Skin of body (tissue), 2 donors: ENCODE measurements around the gene PDXK. TPM values are rescaled to one million over a fixed set of nuclear protein-coding genes. Genes with fewer than 3 reads are reported as not detected.

ENCODE experiments used
- DNase-seq: peaks from one replicate; lab custom pipeline; 2025; lab: John Stamatoyannopoulos, UW
- total RNA-seq: library from RNA; depleted of rRNA; stranded (reverse); fragments of >200 nt; gene quantifications from one replicate; pipeline ENCODE4 v1.2.3, GENCODE V29; 2014

PDXK gene
- total RNA-seq, 1 donor from 2014 or later = 38.8 TPM

GRCh38 chr21:43741423-43742096 is 22.6 kb downstream of the PDXK start:
- DNase-seq = no peak

GRCh38 chr21:43743947-43744346 is 25.0 kb downstream of the PDXK start:
- DNase-seq = no peak

DNA sequence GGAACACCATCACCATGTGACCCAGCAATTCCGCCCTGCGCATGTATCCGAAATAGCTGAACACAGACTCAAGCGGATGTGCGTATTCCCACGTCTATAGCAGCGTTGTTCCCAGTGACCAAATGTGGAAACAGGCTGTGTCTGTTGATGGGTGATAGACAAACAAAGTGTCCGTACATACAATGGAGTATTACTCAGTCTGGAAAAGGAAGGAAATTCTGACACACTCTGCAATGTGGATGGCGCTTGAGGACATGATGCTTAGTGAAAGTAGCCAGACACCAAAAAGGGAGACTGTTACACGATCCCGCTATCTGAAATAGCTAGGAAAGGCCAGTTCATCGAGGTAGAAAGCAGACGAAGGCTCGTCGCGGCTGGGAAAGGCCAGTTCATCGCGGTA is 25.8 kb downstream of the PDXK start:
- no peak for DNase-seq

DNA sequence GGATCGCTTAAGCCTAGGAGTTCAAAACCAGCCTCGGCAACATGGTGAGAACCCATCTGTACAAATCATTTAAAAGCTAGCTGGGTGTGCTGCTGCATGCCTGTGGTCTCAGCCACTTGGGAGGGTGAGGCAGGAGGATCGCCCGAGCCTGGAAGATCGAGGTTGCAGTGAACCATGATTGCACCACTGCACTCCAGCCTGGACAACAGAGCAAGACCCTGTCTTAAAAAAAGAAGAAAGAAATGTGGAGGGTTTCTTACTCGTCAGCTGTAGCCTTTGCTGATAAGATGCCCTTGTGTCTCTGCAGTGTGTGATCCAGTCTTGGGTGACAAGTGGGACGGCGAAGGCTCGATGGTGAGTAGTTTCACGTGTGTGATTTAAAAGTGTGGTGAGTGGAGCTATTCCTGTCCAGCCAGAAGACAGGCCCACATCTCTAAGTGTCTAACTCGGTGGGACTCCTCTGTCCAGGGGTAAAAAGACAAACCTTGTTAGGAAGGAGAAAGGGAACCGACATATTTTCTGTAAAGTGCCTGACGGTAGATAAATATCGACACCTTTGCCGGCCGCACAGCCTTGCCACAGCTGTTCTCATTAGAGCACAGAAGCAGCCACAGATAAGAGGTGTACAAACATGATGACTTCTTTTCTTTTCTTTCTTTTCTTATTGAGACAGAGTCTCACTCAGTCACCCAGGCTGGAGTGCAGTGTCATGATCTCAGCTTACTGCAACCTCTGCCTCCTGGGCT is 27.0 kb downstream of the PDXK start:
- DNase-seq = no peak

GRCh38 chr21:43748622-43749021 is 29.7 kb downstream of the PDXK start:
- DNase-seq = no peak

- DNase-seq = no peak
Measured at GRCh38 chr21:43749651-43750262, 30.8 kb downstream of the PDXK start.

DNA sequence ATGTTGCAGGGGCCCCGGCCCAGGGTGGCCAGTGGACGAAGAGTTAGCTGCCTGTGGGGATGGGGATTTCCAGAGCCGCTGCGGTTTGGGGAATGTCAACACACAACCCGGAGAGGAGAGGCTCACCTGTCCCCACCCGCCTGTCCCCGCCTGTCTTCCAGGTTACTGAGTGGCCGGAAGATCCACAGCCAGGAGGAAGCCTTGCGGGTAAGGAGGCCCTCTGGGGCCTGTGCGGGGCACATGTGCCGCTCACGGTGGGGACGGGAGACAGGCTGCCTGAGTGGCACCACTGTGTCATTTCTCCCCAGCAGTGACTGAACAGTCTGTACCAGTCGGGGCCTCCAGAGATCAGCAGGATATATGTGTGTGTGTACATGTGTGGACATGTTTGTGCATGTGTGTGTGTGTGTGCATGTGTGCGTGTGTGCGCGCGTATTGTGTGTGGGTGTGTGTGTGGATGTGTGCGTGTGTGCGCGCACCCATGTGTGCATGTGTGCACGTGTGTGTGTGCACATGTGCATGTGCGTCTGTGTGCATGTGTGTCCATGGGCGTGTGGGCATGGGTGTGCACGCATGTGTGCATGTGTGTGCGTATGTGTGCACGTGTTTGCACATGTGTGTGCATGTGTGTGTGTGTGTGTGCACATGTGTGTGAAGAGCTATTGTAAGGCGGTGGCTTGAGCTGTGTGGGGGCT is 31.6 kb downstream of the PDXK start:
- DNase-seq = no peak

DNA sequence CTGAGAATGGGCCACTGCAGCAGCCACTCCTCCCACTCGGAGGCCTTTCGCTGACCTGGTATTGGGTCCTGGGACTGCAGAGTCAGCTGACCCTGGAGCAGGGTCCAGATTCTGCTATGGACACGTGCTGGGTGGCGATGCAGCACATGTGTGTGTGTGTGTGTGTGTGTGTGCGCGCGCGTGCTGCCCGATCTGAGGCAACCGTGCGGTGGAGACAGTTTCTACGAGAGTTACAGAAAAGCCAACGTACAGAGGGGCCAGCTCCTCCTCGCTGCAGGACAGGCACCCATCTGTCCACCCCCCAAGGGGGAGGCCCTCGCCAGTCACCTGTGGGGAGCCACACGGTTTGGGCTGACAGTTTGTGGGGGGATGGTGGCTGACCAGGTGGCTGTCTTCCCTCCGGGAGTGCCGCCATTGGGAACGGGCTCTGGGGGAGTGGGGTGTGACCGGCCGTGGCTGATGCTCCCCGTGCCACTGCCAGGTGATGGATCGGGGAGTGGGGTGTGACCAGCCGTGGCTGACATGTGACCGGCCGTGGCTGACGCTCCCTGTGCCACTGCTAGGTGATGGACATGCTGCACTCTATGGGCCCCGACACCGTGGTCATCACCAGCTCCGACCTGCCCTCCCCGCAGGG is 33.1 kb downstream of the PDXK start:
- DNase-seq = no peak

- no peak for DNase-seq
Measured at GRCh38 chr21:43752758-43753438, 34.0 kb downstream of the PDXK start.

DNA sequence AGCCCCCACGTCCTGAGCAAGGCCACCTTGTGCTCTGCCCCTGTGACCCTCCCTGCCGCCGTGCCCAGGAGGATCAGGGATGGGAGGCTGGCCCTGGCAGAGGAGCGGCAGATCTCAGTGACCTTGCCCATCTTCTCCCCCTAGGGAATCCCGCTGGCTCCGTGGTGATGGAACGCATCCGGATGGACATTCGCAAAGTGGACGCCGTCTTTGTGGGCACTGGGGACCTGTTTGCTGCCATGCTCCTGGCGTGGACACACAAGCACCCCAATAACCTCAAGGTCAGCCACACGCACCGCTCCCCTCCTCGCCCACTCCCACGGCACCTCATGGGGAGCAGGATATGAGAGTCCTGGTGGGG is 34.5 kb downstream of the PDXK start:
- no peak for DNase-seq

DNA sequence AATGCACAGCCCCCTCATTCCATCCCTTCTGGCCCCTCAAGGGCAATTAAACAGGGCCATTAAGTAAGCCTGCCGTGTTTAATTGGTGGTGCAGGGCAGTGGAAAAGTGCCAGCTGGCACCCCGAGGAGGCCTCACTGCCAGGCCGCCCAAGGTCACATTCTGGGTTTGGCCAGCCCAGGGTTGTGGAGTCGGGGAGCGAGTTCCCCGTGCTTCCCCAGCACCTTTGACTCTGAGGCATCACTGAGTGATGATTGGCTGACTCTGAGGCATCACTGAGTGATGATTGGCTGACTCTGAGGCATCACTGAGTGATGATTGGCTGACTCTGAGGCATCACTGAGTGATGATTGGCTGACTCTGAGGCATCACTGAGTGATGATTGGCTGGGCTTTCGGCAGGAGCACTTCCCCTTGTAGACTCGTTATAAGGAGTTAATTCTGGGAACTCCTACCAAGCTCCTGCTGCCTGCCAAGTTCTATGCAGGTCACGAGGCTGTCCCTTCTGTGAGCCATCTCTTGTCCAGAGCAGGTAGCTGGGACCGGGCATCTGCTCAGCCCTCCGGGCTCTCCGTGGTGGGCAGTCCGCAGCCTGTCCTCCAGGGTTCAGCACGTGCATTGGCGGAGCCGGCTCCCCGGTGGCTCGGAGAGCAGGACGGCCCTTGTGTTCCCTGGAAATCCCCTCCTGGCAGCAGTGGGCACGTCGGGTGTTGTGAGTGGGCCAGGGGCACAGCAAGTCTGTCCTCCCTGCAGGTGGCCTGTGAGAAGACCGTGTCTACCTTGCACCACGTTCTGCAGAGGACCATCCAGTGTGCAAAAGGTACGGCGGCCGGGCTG is 36.2 kb downstream of the PDXK start:
- no peak for DNase-seq

DNA sequence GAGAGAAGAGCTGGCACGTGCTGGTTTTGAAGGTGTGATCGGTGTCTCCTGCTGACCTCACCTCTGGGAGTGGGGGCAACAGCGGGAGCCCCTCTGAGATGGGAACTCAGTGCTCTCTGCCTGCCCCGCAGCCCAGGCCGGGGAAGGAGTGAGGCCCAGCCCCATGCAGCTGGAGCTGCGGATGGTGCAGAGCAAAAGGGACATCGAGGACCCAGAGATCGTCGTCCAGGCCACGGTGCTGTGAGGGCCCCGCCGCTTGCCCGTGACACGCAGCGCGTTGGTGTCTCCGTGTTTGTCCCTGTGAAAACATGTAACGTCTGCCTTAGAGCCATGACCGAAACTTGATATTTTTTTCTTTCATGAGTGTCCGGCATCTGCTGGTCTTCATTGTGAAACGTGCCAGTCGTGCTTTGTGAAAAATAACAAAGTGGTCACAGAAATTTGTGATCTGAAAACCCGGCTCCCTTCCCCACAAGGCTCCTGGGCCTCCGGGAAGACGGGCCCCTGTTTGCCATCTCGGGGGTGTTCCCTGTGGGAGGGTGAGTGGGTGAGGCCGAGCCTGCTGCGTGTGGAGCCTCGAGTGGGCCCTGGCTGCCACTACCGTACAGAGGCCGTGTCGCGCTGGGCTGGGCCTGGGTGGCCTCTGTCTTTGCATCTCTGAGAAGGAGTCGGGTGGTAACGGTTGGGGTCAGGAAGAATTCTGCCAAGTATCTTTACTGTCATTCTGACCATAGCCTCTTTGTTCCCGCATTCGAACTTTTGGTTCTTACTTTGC is 37.1 kb downstream of the PDXK start:
- no peak for DNase-seq

DNA sequence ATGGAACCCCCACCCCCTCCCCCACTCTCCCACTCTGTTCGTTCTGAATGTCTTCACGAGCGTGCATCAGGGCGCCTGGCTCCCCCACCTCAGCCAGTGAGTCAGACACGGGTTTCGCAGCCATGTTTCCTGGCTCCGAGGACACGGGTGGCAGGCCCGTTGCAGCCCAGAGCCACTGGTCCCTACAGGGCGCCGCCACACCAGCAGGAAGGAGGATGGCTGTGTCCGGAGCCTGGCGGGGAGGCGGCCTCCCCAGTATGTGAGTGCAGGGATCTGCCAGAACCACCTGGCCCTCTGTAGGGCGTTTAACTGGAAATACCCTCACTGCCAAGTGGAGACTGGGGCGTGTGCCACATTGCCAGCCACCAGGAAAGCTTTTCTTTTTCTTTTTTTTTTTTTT is 38.7 kb downstream of the PDXK start:
- no peak for DNase-seq

GRCh38 chr21:43758111-43758641 is 39.2 kb downstream of the PDXK start:
- peak; percentile 8 for DNase-seq

DNA sequence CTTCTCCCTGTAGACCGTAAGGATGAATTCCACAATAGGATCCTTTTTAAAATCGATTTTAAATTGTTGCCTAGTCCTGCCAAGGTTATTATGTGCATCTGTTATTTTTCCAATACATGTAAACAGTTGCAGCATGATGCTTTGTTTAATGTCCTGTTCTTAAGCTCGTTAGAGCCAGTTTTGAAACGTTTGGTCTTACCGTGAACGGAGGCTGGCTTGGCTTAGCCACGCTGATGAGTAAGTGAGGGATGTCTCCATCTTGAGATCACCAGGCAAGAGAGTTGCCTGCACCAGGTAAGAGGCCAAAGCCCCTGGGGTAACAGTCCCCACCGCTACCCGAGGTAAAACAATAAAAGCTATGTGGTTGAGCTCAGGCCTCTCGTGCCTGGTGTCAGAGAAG is 39.9 kb downstream of the PDXK start:
- no peak for DNase-seq

DNA sequence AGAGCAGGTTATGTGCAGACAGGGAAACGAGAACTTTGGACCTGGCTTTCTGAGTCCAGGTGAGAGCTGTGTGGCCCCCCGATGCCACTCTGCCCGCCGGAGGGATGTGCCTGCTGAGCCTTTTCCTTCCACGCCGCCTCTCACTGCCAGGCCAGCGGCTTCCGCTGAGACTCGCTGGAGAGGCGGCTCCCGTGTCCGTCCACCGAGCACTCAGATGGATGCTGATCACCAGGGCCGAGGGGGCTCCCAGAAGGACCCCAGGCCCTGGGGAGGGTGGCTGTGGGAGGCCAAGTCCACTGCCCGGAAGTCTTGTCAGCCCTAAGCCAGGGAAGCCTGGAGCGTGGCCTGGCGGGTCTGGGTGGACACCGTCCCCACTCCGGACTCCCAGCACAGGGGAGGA is 40.7 kb downstream of the PDXK start:
- no peak for DNase-seq

- no peak for DNase-seq
Measured at GRCh38 chr21:43760391-43760958, 41.5 kb downstream of the PDXK start.

- no peak for DNase-seq
Measured at GRCh38 chr21:43761886-43762285, 43.0 kb downstream of the PDXK start.
